DND-41 (cell line): Measurements from ENCODE around the gene CHRNA1.

Experiments
- ATAC-seq: fragments of 200-7000 bp; cut with Tn5 transposase; 3 replicates; pipeline ENCODE4 v1.9.1; 2021; ENCODE audit warnings: low read depth; ENCODE audit not compliant: insufficient read depth
- DNase-seq: peaks from one replicate; pipeline ENCODE4 v3.0.0-alpha.2; 2020
- H2AFZ ChIP-seq: 2 replicates; pipeline ENCODE4 v1.6.0; 2012; ENCODE audit warnings: low read depth, low read length
- H3K27ac ChIP-seq: 2 replicates; pipeline ENCODE4 v1.5.1; 2012; ENCODE audit warnings: low read length, inconsistent platforms
- H3K27me3 ChIP-seq: fragments of 200-600 bp; sonication (generic); 2 replicates; pipeline ENCODE4 v1.6.0; 2012; ENCODE audit warnings: low read length, mild to moderate bottlenecking, inconsistent platforms; ENCODE audit not compliant: insufficient read depth, poor library complexity
- H3K36me3 ChIP-seq: 2 replicates; pipeline ENCODE4 v1.5.1; 2012; ENCODE audit warnings: low read length, inconsistent platforms; ENCODE audit not compliant: insufficient read depth
- H3K4me1 ChIP-seq: 2 replicates; pipeline ENCODE4 v1.5.1; 2012; ENCODE audit warnings: mild to moderate bottlenecking, low read length; ENCODE audit not compliant: insufficient read depth
- H3K4me2 ChIP-seq: 2 replicates; pipeline ENCODE4 v1.6.0; 2012; ENCODE audit warnings: mild to moderate bottlenecking, moderate library complexity, low read length, inconsistent platforms; ENCODE audit not compliant: insufficient read depth
- H3K4me3 ChIP-seq, 2 experiments: fragments of 200-600 bp in 1 of 2; shearing (Covaris generic) in 1 of 2; 2 replicates each; pipeline ENCODE4 v1.5.1; 2012 to 2016; ENCODE audit warnings: inconsistent platforms in 2 of 2, low read length in 2 of 2, mild to moderate bottlenecking in 2 of 2, low read depth in 1 of 2, moderate library complexity in 1 of 2
- H3K79me2 ChIP-seq: 2 replicates; pipeline ENCODE4 v1.6.0; 2012; ENCODE audit warnings: low read length, inconsistent platforms; ENCODE audit not compliant: insufficient read depth
- H3K9ac ChIP-seq: 2 replicates; pipeline ENCODE4 v1.6.0; 2012; ENCODE audit warnings: low read depth, mild to moderate bottlenecking, inconsistent platforms, low read length, moderate library complexity
- H3K9me3 ChIP-seq: 2 replicates; pipeline ENCODE4 v1.5.1; 2012; ENCODE audit warnings: low read length, moderate library complexity, mild to moderate bottlenecking, inconsistent platforms; ENCODE audit not compliant: insufficient read depth, severe bottlenecking
- H4K20me1 ChIP-seq: 2 replicates; pipeline ENCODE4 v1.6.0; 2012; ENCODE audit warnings: low read length; ENCODE audit not compliant: insufficient read depth
- EZH2 ChIP-seq: IDR thresholded peaks from 3 replicates; pipeline ENCODE4 v1.6.1; 2012; ENCODE audit warnings: borderline replicate concordance, low read depth, mild to moderate bottlenecking, moderate library complexity, low read length, inconsistent platforms; ENCODE audit not compliant: severe bottlenecking
- TF ChIP-seq, protein P1 (sequence below): IDR thresholded peaks from 2 replicates; pipeline ENCODE4 v1.5.1; 2012; ENCODE audit warnings: borderline replicate concordance, low read length, moderate library complexity, mild to moderate bottlenecking; ENCODE audit not compliant: poor library complexity, severe bottlenecking; ENCODE audit errors: extremely low read depth

Gene CHRNA1

DNA sequence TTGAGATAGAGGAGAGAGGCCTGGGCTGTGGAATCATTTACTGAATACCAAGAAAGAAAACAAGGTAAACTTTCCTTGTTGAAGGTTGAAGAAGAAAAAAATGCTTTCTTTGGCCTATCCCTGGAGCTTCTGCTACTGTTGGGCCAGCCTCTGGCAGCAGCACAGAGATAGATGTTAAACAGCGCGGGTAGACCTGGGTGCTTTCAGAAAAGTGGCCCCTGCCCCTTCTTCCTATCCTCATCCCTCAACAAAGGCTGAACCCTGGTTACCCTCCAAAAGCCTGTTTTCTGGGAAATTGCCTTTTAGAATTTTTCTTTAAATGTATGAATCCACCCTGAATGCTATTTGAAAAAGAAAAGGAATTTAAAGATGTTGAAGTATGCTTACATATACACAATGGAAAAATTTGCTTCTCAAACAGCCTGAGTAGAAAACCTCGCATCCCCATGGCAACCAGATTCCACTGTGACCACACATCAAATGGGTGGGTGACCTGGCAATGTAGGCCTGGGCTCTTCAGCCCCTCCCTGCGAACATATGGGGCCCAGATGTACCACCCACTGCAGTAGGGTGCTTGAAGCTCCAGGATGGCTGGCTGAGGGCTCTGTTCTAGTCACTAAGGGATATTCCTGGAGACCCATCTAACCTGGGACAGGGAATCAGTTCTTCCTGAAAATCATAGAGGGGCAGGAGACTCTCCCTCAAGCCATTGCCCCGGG, 23.4 kb upstream of the CHRNA1 start:
- Histone ChIP-seq H3K9me3 (no peaks in the 10 kb centered on the region), H3K4me2 (no peak overlapping the region), H3K27me3 (peaks cover 4% of the 10 kb centered on the region), H4K20me1 (no peaks in the 10 kb centered on the region), H3K79me2 (no peaks in the 10 kb centered on the region), H3K4me3 (no peak overlapping the region), H3K9ac (no peak overlapping the region), H3K27ac (no peak overlapping the region), H3K36me3 (no peaks in the 10 kb centered on the region), H2AFZ (no peak overlapping the region), H3K4me1 (no peaks in the 10 kb centered on the region)
- DNase-seq: no peak
- no peak for TF ChIP-seq EZH2
- TF ChIP-seq, protein P1, sequence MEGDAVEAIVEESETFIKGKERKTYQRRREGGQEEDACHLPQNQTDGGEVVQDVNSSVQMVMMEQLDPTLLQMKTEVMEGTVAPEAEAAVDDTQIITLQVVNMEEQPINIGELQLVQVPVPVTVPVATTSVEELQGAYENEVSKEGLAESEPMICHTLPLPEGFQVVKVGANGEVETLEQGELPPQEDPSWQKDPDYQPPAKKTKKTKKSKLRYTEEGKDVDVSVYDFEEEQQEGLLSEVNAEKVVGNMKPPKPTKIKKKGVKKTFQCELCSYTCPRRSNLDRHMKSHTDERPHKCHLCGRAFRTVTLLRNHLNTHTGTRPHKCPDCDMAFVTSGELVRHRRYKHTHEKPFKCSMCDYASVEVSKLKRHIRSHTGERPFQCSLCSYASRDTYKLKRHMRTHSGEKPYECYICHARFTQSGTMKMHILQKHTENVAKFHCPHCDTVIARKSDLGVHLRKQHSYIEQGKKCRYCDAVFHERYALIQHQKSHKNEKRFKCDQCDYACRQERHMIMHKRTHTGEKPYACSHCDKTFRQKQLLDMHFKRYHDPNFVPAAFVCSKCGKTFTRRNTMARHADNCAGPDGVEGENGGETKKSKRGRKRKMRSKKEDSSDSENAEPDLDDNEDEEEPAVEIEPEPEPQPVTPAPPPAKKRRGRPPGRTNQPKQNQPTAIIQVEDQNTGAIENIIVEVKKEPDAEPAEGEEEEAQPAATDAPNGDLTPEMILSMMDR: no peak
- peak; percentile 47 for ATAC-seq

DNA sequence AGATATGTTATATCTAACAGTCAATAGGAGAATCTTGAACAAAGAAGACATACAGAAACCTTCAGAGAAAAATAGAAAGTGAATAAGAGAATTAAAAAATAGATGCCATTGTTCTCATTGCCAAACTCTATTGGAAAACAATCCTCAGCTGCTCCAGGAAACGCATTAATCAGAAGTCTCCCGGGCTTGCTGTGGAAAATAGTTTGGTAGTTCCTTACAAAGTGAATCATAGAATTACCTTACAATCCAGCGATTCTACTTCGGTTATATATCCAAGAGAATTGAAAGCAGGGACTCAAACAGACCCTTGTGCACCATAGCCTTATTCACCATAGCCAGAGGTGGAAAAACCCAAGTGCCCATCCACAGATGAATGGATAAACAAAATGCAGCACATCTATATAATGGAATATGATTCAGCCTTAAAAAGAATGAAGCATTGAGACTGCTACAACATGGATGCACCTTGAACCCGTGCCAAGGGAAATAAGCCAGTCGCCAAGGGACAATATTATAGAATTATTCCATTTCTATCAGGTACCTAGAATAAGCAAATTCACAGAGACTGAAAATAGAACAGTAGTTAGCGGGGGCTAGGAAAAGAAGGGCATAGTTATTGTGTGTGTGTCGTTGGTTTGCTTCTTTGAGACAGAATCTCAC, 21.9 kb upstream of the CHRNA1 start:
- no peaks in the 10 kb centered on the region for H3K4me1 ChIP-seq
- H3K4me3 ChIP-seq: no peak overlapping the region
- no peak overlapping the region for H3K9ac ChIP-seq
- ATAC-seq: no peak
- no peaks in the 10 kb centered on the region for H3K36me3 ChIP-seq
- no peaks in the 10 kb centered on the region for H3K79me2 ChIP-seq
- H3K27ac ChIP-seq: no peak overlapping the region
- no peak overlapping the region for H3K4me2 ChIP-seq
- TF ChIP-seq EZH2: no peak
- TF ChIP-seq, protein P1: no peak
- H3K27me3 ChIP-seq: peaks cover 4% of the 10 kb centered on the region
- no peaks in the 10 kb centered on the region for H4K20me1 ChIP-seq
- H3K9me3 ChIP-seq: no peaks in the 10 kb centered on the region
- no peak for DNase-seq
- H2AFZ ChIP-seq: no peak overlapping the region

DNA sequence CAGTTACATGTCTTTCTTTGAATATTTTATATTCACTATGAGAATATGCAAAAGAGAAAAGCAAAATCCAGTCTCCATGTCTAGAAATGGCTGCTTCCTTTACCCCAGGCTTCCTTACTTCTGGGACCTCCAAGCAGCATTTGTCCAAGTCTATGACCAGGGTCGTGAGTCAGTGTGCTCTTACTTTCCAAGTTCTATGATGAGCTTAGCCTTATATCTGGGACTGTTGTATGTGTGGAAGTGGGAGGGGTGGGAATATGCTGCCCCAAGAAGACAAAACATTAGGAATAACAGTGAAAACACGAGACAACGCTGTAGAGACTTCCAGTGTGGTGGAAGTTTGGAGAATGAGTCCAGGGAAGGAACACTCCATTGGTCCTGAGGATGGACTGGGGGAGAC, 21.2 kb upstream of the CHRNA1 start:
- peaks cover 4% of the 10 kb centered on the region for H3K27me3 ChIP-seq
- ATAC-seq (no peak), DNase-seq (no peak)
- H3K36me3 ChIP-seq: no peaks in the 10 kb centered on the region
- H3K4me2 ChIP-seq: no peak overlapping the region
- no peak overlapping the region for H3K4me3 ChIP-seq
- H3K9ac ChIP-seq: no peak overlapping the region
- TF ChIP-seq, protein P1: no peak
- no peak for TF ChIP-seq EZH2
- H4K20me1 ChIP-seq: no peaks in the 10 kb centered on the region
- no peak overlapping the region for H3K27ac ChIP-seq
- H3K9me3 ChIP-seq: no peaks in the 10 kb centered on the region
- no peak overlapping the region for H2AFZ ChIP-seq
- H3K4me1 ChIP-seq: no peaks in the 10 kb centered on the region
- H3K79me2 ChIP-seq: no peaks in the 10 kb centered on the region
